Heart right ventricle (tissue), 16 donors: Measurements from ENCODE around the gene HECTD3. TPM values are rescaled to one million over a fixed set of nuclear protein-coding genes. Genes with fewer than 3 reads are reported as not detected.

Experiments
- ATAC-seq, 8 donors: fragments of 200-7000 bp; cut with Tn5 transposase; one replicate each; pipeline ENCODE4 v1.9.1; 2020; ENCODE audit warnings: mild to moderate bottlenecking in 8 of 8, moderate library complexity in 8 of 8, moderate number of reproducible peaks in 1 of 8
- DNase-seq, 2 donors: peaks; one replicate each; pipeline ENCODE4 v3.0.0-alpha.2; 2020
- H3K27ac ChIP-seq, 10 donors: fragments of 200-600 bp; sonication (generic) in 2 of 10; one replicate each; pipeline versions ENCODE4 v1.5.0 to v1.8.0; 2020 to 2022; ENCODE audit warnings: mild to moderate bottlenecking in 3 of 10
- H3K27me3 ChIP-seq, 7 donors: fragments of 200-600 bp; one replicate each; pipeline ENCODE4 v1.8.0; 2021 to 2022; ENCODE audit warnings: mild to moderate bottlenecking in 2 of 7
- H3K36me3 ChIP-seq, 9 donors: fragments of 200-600 bp; sonication (generic) in 1 of 9; one replicate each; pipeline versions ENCODE4 v1.5.0 to v1.8.0; 2020 to 2022; ENCODE audit warnings: mild to moderate bottlenecking in 2 of 9
- H3K4me1 ChIP-seq, 9 donors: fragments of 200-600 bp; sonication (generic) in 1 of 9; one replicate each; pipeline versions ENCODE4 v1.5.0 to v1.8.0; 2020 to 2022; ENCODE audit warnings: mild to moderate bottlenecking in 4 of 9
- H3K4me3 ChIP-seq, 10 donors: fragments of 200-600 bp; sonication (generic) in 2 of 10; one replicate each; pipeline versions ENCODE4 v1.5.0 to v1.8.0; 2020 to 2022; ENCODE audit warnings: mild to moderate bottlenecking in 7 of 10, moderate library complexity in 2 of 10
- H3K9me3 ChIP-seq, 11 donors: fragments of 200-600 bp in 10 of 11; sonication (generic) in 2 of 11; one replicate each; pipeline versions ENCODE4 v1.5.0 to v1.8.0; 2013 to 2022; ENCODE audit warnings: mild to moderate bottlenecking in 2 of 11, control low read depth in 1 of 11, moderate library complexity in 1 of 11
- WGBS, 2 donors: extraction: QIAGEN DNeasy Blood & Tissue Kit; methylation state at CpG; one replicate each; pipeline ENCODE4 v1.1.7; 2013; ENCODE audit warnings: inconsistent platforms in 1 of 2; 5-methylcytosine and 5-hydroxymethylcytosine counted together
- intact Hi-C, 10 donors: fragments of 100-400 bp; cut with DNase I; formaldehyde crosslinking; loops; one replicate each; pipeline versions ENCODE4 v1.11.1 to v1.14.2; 2022
- polyA plus RNA-seq, 2 donors: library from polyadenylated mRNA; stranded (reverse); fragments of 200-250 nt; gene quantifications; one replicate each; pipeline ENCODE4 v1.2.3, GENCODE V29; 2013
- total RNA-seq, 10 donors: library from RNA; stranded (reverse); fragmentation: NEBNext Ultra II Directional in 3 of 10; extraction: Animal tissue kit (Norgen Biotek cat#: 25700) in 3 of 10; gene quantifications; one replicate each; pipeline versions ENCODE4 v1.2.1 to v1.2.4, GENCODE V29; 2021 to 2023
- TF ChIP-seq, protein P1 (sequence below), 9 donors: fragments of 200-600 bp; sonication (generic) in 2 of 9; IDR thresholded peaks; one replicate each; pipeline versions ENCODE4 v1.5.0 to v1.8.0; 2021 to 2022; ENCODE audit warnings: antibody characterized with exemption in 9 of 9, mild to moderate bottlenecking in 5 of 9, moderate library complexity in 1 of 9
- donor health status: Arrhythmogenic right ventricular cardiomyopathy.
- donor health status: ischemic (EF 13 %, LVEDD 7.1; RV severe dilation, severe dysfunction).
- donor health status: healthy with polysubstance abuse.
- donor health status: DM: no; HTN: yes; CAD: no.
- donor health status: DM: no; HTN: no; CAD: no.
- donor health status: ischemic (EF 25% LVEDD 6.9; RV normal size, moderate dysfunction).
- donor health status: ischemic (EF 25% LVEDD 5.7; RV mildly dilated, moderate dysfunction).
- donor health status: healthy.
- donor health status: DM: yes; HTN: yes; CAD: no.
- donor health status: Ischemic cardiomyopathy.
- donor health status: ischemic (EF 35%, LVEDD 5.7; RV mildly dilated, moderate dysfunction).
- donor health status: nonischemic (EF 11% LVEDD 7.7; RV severe dilation, severe dysfunction).
- donor health status: DM: yes; HTN: yes; CAD: no.
- donor health status: PGD.
- donor health status: ischemic (EF 29% LVEDD 5.4; RV normal size, mild dysfunction).
- donor health status: nonischemic (EF 23%, LVEDD 6.1; RV moderate dilation, normal function).

HECTD3 gene
- total and polyA plus RNA-seq, 12 donors = 15.2 to 29.4 (median 18.6) TPM

DNA sequence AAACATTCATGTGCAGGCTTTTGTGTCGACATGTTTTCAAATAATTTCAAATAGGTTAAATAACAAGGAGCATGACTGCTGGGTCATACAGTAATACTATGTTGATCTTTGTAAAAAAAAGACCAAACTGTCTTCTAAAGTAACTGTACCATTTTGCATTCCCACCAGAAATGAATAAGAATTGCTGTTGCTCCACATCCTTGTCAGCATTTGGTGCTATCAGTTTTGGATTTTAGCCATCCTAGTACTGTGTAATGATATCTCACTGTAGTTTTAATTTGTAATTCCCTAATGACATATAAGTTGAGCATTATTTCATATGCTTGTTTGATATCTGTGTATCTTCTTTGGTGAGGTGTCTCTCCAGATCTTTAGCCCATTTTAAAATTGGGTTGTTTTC, 12.5 kb upstream of the HECTD3 start:
- DNase-seq = no peak
- Histone ChIP-seq H3K9me3 (peaks cover 0 to 5% (median 0%) of the 10 kb centered on the region in 11 donors), H3K4me3 (no peak overlapping the region), H3K27ac (no peak overlapping the region), H3K27me3 (no peaks in the 10 kb centered on the region), H3K4me1 (no peaks in the 10 kb centered on the region), H3K36me3 (no peaks in the 10 kb centered on the region)
- TF ChIP-seq, protein P1, sequence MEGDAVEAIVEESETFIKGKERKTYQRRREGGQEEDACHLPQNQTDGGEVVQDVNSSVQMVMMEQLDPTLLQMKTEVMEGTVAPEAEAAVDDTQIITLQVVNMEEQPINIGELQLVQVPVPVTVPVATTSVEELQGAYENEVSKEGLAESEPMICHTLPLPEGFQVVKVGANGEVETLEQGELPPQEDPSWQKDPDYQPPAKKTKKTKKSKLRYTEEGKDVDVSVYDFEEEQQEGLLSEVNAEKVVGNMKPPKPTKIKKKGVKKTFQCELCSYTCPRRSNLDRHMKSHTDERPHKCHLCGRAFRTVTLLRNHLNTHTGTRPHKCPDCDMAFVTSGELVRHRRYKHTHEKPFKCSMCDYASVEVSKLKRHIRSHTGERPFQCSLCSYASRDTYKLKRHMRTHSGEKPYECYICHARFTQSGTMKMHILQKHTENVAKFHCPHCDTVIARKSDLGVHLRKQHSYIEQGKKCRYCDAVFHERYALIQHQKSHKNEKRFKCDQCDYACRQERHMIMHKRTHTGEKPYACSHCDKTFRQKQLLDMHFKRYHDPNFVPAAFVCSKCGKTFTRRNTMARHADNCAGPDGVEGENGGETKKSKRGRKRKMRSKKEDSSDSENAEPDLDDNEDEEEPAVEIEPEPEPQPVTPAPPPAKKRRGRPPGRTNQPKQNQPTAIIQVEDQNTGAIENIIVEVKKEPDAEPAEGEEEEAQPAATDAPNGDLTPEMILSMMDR (IDR thresholded peaks at IDR 0.05) = no peak
- intact Hi-C loops = no loop called here
- ATAC-seq = no peak
- 88 to 97% methylated on average over 1 of the region's 1 CpG for WGBS, 2 donors

DNA sequence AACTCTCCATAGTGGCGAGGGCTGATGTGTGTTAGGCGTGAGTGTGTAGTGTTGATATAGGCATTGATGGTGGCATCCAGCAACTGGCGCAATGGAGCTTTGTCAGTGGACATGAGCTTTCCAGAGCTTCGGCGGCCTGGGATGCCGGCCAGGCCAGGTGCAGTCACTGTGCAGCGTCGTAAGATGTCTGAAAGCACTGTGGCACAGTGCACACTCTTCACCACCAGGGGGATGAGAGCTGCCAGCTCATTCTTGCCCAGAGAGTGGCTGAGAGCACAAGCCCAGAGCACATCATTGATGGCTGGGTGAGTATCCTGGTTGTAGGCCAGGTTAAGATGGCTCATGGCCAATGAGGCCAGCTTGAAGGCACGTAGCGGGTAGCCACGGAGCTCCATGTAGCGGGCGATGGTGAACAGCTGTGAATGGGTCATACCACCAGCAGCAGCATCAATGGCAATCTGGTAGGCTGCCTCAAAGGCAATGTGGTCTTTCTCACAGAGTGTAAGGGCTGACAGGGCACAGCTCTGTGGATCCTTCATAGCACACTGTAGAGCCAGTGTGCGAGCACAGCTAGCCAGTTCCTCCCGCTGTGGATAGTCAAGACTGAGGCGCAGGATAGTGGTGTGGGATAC, 7.6 kb upstream of the HECTD3 start:
- 64 to 69% methylated on average over 16 of the region's 16 CpGs for WGBS, 2 donors
- TF ChIP-seq, protein P1 (IDR thresholded peaks at IDR 0.05) = peak; percentile 17 to 77 (median 59)
- H3K36me3 ChIP-seq = peaks cover 0 to 23% (median 10%) of the 10 kb centered on the region in 9 donors

GRCh38 chr1:45016767-45017166, 5.6 kb upstream of the HECTD3 start:
- H3K4me3 ChIP-seq = no peak overlapping the region
- no peak overlapping the region for H3K27ac ChIP-seq
- 65 to 67% methylated on average over 6 of the region's 6 CpGs for WGBS, 2 donors
- peaks cover 0 to 27% (median 12%) of the 10 kb centered on the region in 9 donors for H3K36me3 ChIP-seq
- H3K4me1 ChIP-seq = peaks cover 3 to 30% (median 17%) of the 10 kb centered on the region in 9 donors
- TF ChIP-seq, protein P1 (IDR thresholded peaks at IDR 0.05) = no peak
- no peaks in the 10 kb centered on the region for H3K27me3 ChIP-seq
- intact Hi-C loops = loop anchor here in 7 of 10 donors (2.0 to 10.0 kb wide), 7 partner anchors 222 to 558 kb away; partner anchors contain the start of gene TESK2 (in 4 of the 7)
- no peaks in the 10 kb centered on the region for H3K9me3 ChIP-seq
- no peak for ATAC-seq
- DNase-seq = no peak

More for the DNA sequence above, 7.6 kb upstream of the HECTD3 start:
- H3K4me3 ChIP-seq = no peak overlapping the region
- intact Hi-C loops = loop anchor here in 7 of 10 donors (1.0 to 10.0 kb wide), 8 partner anchors 11 to 556 kb away; partner anchors contain the start of gene TESK2 (in 4 of the 7)
- DNase-seq (no peak), ATAC-seq (peak in 7 of 8 donors; percentile 51 to 73 (median 63))
- H3K27me3 ChIP-seq = no peaks in the 10 kb centered on the region
- no peak overlapping the region for H3K27ac ChIP-seq
- peaks cover 0 to 4% (median 0%) of the 10 kb centered on the region in 11 donors for H3K9me3 ChIP-seq
- H3K4me1 ChIP-seq = peaks cover 0 to 13% (median 7%) of the 10 kb centered on the region in 9 donors

DNA sequence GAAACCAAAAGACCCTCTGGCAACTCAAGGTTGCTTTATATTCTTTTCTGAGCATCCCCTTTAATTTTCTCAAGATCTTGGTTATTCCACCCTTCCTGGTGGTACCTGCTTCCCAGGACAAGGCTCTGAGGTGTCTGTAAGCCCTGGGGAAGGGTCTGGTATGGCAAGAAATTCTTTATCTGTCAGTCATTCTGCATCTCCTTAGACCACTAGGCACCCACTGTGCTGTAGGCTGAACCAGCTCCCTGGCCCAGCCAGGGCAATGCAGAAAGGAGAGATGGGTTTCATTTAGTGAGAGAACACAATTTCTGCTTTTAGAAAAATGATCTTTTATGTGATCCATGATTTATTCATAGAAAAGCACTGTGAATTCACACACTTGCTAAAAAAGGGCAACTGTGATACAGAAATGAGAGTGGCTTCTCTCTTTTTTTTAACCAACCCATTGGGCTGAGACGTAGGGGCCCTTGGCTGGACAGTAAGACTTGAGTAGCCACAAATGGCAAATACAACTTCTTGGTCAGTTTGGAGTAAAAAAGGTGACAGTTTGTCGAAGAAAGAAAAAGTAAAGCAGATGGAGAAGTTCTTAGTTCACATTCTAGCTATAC, 5.1 kb upstream of the HECTD3 start:
- Histone ChIP-seq H3K4me3 (no peak overlapping the region), H3K27ac (no peak overlapping the region), H3K9me3 (no peaks in the 10 kb centered on the region), H3K4me1 (peaks cover 7 to 36% (median 22%) of the 10 kb centered on the region in 9 donors), H3K27me3 (no peaks in the 10 kb centered on the region), H3K36me3 (peaks cover 0 to 27% (median 12%) of the 10 kb centered on the region in 9 donors)
- no peak for ATAC-seq
- WGBS, 2 donors = 84 to 94% methylated on average over 2 of the region's 2 CpGs
- TF ChIP-seq, protein P1 (IDR thresholded peaks at IDR 0.05) = no peak
- no peak for DNase-seq
- intact Hi-C loops = loop anchor here in 7 of 10 donors (2.0 to 10.0 kb wide), 7 partner anchors 221 to 559 kb away; partner anchors contain the start of gene TESK2 (in 4 of the 7)
